Measurements from ENCODE around the gene ARL6. TPM values are rescaled to one million over a fixed set of nuclear protein-coding genes. Genes with fewer than 3 reads are reported as not detected.

Gene ARL6
- total and polyA plus RNA-seq, 2 experiments from 2014 or later = 8.2 to 9.2 TPM

DNA sequence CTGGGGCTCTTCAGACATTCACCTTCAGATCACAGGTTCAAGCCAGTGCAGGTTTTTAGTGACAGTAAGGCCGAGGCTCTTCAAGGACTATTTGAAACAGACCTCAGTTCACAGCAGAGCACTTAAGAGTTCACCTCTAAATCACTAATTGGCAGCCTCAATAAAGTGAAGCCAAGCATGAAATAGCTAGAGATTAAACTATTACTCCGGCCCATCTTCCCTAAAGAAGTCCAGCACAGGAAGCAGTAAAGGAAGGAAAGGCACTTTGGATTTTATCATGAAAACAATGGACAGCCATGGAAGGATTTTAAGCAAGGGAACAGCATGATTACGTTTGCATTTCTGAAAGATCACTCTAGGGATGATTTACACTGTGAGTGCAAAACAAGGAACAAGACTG lies 27.6 kb upstream of the ARL6 start:
- Histone ChIP-seq H3K9me3 (ENCODE audit: low read depth) (no peaks in the 10 kb centered on the region), H3K4me1 (ENCODE audit: insufficient read depth) (no peaks in the 10 kb centered on the region), H3K79me2 (ENCODE audit: insufficient read depth) (no peaks in the 10 kb centered on the region), H3K27ac (no peak overlapping the region), H4K20me1 (ENCODE audit: insufficient read depth) (no peaks in the 10 kb centered on the region), H3K27me3 (replicated peaks; ENCODE audit: insufficient read depth) (no peaks in the 10 kb centered on the region), H3K36me3 (ENCODE audit: low read depth) (no peaks in the 10 kb centered on the region), H3K4me2 (ENCODE audit: unreplicated experiment) (no peak overlapping the region), H3K9ac (no peak overlapping the region), H3F3A (ENCODE audit: insufficient read depth) (no peaks in the 10 kb centered on the region), H3K4me3 (no peak overlapping the region), H2AFZ (no peak overlapping the region), H3K9me2 (ENCODE audit: insufficient read depth) (no peaks in the 10 kb centered on the region)
- DNase-seq = no peak
- no peak for TF ChIP-seq EZH2 (IDR thresholded peaks at IDR 0.05; ENCODE audit: insufficient read depth, poor library complexity, severe bottlenecking)
- TF ChIP-seq EZH2phosphoT487 (IDR thresholded peaks at IDR 0.05; ENCODE audit: insufficient read depth, low read depth) = no peak
- in situ Hi-C loops (cut with MboI) = no loop called here
- 0 to 2% methylated on average over 3 of the region's 3 CpGs for WGBS, 2 experiments (ENCODE audit: low coverage in 1 of 2, low lambda C conversion rate in 2 of 2, missing lambda C conversion rate in 2 of 2)

DNA sequence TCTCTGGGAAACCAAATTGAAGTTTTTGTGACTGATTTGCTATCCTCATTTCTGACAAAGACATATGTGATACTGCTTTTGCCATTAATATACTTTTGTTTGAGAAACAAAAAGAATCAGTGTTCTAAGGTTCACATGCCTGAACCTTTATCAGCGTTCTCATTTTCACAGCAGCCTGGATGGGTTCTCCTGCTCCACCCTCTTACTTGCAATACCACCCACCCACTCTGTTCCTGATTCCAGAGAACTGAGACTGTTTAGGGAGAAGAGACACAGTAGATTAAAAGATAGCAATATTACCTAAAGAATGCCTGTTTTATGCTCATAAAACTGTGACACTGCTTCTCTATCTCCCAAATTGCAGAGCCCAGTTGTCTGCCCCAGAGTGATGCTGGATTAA lies 25.8 kb upstream of the ARL6 start:
- no peaks in the 10 kb centered on the region for H3K4me1 ChIP-seq (ENCODE audit: insufficient read depth)
- DNase-seq = no peak
- H2AFZ ChIP-seq = no peak overlapping the region
- H3K27me3 ChIP-seq (replicated peaks; ENCODE audit: insufficient read depth) = no peaks in the 10 kb centered on the region
- in situ Hi-C loops (cut with MboI) = no loop called here
- H3K9me2 ChIP-seq (ENCODE audit: insufficient read depth) = no peaks in the 10 kb centered on the region
- no peaks in the 10 kb centered on the region for H3K36me3 ChIP-seq (ENCODE audit: low read depth)
- H3K4me2 ChIP-seq (ENCODE audit: unreplicated experiment) = no peak overlapping the region
- no peaks in the 10 kb centered on the region for H3K9me3 ChIP-seq (ENCODE audit: low read depth)
- no peak overlapping the region for H3K9ac ChIP-seq
- H4K20me1 ChIP-seq (ENCODE audit: insufficient read depth) = no peaks in the 10 kb centered on the region
- H3K27ac ChIP-seq = no peak overlapping the region
- 0% methylated on average over 1 of the region's 1 CpG for WGBS, 2 experiments (ENCODE audit: low coverage in 1 of 2, low lambda C conversion rate in 2 of 2, missing lambda C conversion rate in 2 of 2)
- H3F3A ChIP-seq (ENCODE audit: insufficient read depth) = no peaks in the 10 kb centered on the region
- H3K79me2 ChIP-seq (ENCODE audit: insufficient read depth) = no peaks in the 10 kb centered on the region
- TF ChIP-seq EZH2 (IDR thresholded peaks at IDR 0.05; ENCODE audit: insufficient read depth, poor library complexity, severe bottlenecking) (no peak), EZH2phosphoT487 (IDR thresholded peaks at IDR 0.05; ENCODE audit: insufficient read depth, low read depth) (no peak)
- H3K4me3 ChIP-seq = no peak overlapping the region

DNA sequence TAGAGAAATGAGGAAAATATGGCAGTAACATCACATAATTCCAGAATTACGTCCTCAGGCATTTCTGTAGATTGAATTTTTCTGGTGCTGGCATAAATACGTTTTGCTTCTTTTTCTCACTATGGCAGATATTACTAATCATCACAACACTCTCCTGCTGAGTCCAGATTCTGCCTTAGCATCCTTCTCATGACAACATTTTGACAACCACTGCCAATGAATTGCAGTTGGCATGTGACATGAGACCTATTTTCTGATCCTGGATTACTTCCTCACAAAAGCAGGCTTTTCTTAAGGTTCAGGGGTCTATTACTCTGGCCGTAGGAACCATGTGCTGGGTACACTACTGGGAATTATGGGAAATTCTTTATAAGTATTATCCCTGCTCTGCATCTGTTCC lies 22.5 kb upstream of the ARL6 start:
- no peak overlapping the region for H3K4me2 ChIP-seq (ENCODE audit: unreplicated experiment)
- no peak overlapping the region for H3K4me3 ChIP-seq
- in situ Hi-C loops (cut with MboI) = no loop called here
- WGBS, 2 experiments (ENCODE audit: low coverage in 1 of 2, low lambda C conversion rate in 2 of 2, missing lambda C conversion rate in 2 of 2) = 19 to 21% methylated on average over 3 of the region's 3 CpGs
- no peak overlapping the region for H3K9ac ChIP-seq
- TF ChIP-seq EZH2phosphoT487 (IDR thresholded peaks at IDR 0.05; ENCODE audit: insufficient read depth, low read depth) (no peak), EZH2 (IDR thresholded peaks at IDR 0.05; ENCODE audit: insufficient read depth, poor library complexity, severe bottlenecking) (no peak)
- H4K20me1 ChIP-seq (ENCODE audit: insufficient read depth) = no peaks in the 10 kb centered on the region
- H3K9me2 ChIP-seq (ENCODE audit: insufficient read depth) = no peaks in the 10 kb centered on the region
- H3F3A ChIP-seq (ENCODE audit: insufficient read depth) = no peaks in the 10 kb centered on the region
- no peak for DNase-seq
- no peak overlapping the region for H3K27ac ChIP-seq
- no peak overlapping the region for H2AFZ ChIP-seq
- H3K27me3 ChIP-seq (replicated peaks; ENCODE audit: insufficient read depth) = no peaks in the 10 kb centered on the region
- no peaks in the 10 kb centered on the region for H3K9me3 ChIP-seq (ENCODE audit: low read depth)
- no peaks in the 10 kb centered on the region for H3K36me3 ChIP-seq (ENCODE audit: low read depth)
- no peaks in the 10 kb centered on the region for H3K4me1 ChIP-seq (ENCODE audit: insufficient read depth)
- no peaks in the 10 kb centered on the region for H3K79me2 ChIP-seq (ENCODE audit: insufficient read depth)

DNA sequence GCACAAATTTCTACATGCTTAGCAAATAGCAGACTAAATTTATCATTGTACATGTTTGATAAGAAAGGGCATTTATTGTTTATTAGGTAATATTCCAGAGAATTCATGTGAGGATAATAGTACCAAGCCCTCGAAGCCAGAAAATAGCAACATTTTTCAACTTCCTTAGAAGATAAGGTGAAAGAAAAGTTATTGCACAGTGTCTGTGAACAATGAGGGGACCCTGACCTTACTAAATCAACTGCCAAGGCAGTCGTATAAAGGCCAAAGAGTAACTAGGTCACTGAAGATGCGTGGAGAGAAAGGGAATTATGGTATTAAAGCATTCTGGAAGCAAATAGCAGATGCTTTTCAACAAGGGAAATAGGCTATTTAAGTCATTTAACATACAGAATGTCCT lies 20.3 kb upstream of the ARL6 start:
- in situ Hi-C loops (cut with MboI) = no loop called here
- no peaks in the 10 kb centered on the region for H3K79me2 ChIP-seq (ENCODE audit: insufficient read depth)
- WGBS, 2 experiments (ENCODE audit: low coverage in 1 of 2, low lambda C conversion rate in 2 of 2, missing lambda C conversion rate in 2 of 2) = 7 to 17% methylated on average over 3 of the region's 3 CpGs
- H3K4me3 ChIP-seq = no peak overlapping the region
- no peaks in the 10 kb centered on the region for H4K20me1 ChIP-seq (ENCODE audit: insufficient read depth)
- no peak for DNase-seq
- no peak overlapping the region for H3K9ac ChIP-seq
- no peaks in the 10 kb centered on the region for H3K9me3 ChIP-seq (ENCODE audit: low read depth)
- no peaks in the 10 kb centered on the region for H3K27me3 ChIP-seq (replicated peaks; ENCODE audit: insufficient read depth)
- no peak overlapping the region for H3K4me2 ChIP-seq (ENCODE audit: unreplicated experiment)
- no peak for TF ChIP-seq EZH2phosphoT487 (IDR thresholded peaks at IDR 0.05; ENCODE audit: insufficient read depth, low read depth)
- no peak for TF ChIP-seq EZH2 (IDR thresholded peaks at IDR 0.05; ENCODE audit: insufficient read depth, poor library complexity, severe bottlenecking)
- H3K9me2 ChIP-seq (ENCODE audit: insufficient read depth) = no peaks in the 10 kb centered on the region
- no peaks in the 10 kb centered on the region for H3K4me1 ChIP-seq (ENCODE audit: insufficient read depth)
- no peaks in the 10 kb centered on the region for H3F3A ChIP-seq (ENCODE audit: insufficient read depth)
- H3K36me3 ChIP-seq (ENCODE audit: low read depth) = no peaks in the 10 kb centered on the region
- no peak overlapping the region for H3K27ac ChIP-seq
- no peak overlapping the region for H2AFZ ChIP-seq
